CD1c-positive myeloid dendritic cell (primary cell): ENCODE measurements around the gene AQP9.
A peak's percentile ranks its signal among the peaks of the same experiment; 100 is the strongest.
"Not testable (repeated sequence)": the region's sequence is repeated elsewhere in the genome, so short reads cannot be mapped to it uniquely, and the experiment has no call there.

Source experiments
- DNase-seq: peaks from one replicate; pipeline ENCODE4 v3.0.0-alpha.2; 2016; ENCODE audit errors: extremely low spot score

The AQP9 gene

GRCh38 chr15:58179741-58180381 is 41.7 kb downstream of the AQP9 start:
- no peak for DNase-seq

GRCh38 chr15:58182460-58183163 is 44.4 kb downstream of the AQP9 start:
- peak; percentile 53 for DNase-seq

GRCh38 chr15:58185439-58185838 is 47.3 kb downstream of the AQP9 start:
- DNase-seq, result no peak

GRCh38 chr15:58189148-58189811 is 51.1 kb downstream of the AQP9 start:
- DNase-seq, result no peak

- DNase-seq, result no peak
These were observed 52.2 kb downstream of the AQP9 start for GRCh38 chr15:58190419-58190818.

- DNase-seq, result not testable (repeated sequence)
These were observed 55.5 kb downstream of the AQP9 start for GRCh38 chr15:58193636-58194035.

GRCh38 chr15:58200739-58201138 is 62.6 kb downstream of the AQP9 start:
- DNase-seq, result no peak

- DNase-seq, result no peak
These were observed 63.3 kb downstream of the AQP9 start for GRCh38 chr15:58201516-58201915.

- DNase-seq, result no peak
These were observed 65.4 kb downstream of the AQP9 start for GRCh38 chr15:58203537-58203936.

GRCh38 chr15:58206151-58206550 is 68.0 kb downstream of the AQP9 start:
- DNase-seq, result no peak

- not testable (repeated sequence) for DNase-seq
These were observed 70.0 kb downstream of the AQP9 start for GRCh38 chr15:58208217-58208616.

- DNase-seq, result peak; percentile 75
These were observed 70.9 kb downstream of the AQP9 start for GRCh38 chr15:58209007-58209481.

- DNase-seq, result not testable (repeated sequence)
These were observed 71.8 kb downstream of the AQP9 start for GRCh38 chr15:58210031-58210430.

- peak; percentile 28 for DNase-seq
These were observed 74.8 kb downstream of the AQP9 start for GRCh38 chr15:58212909-58213526.

- DNase-seq, result no peak
These were observed 75.6 kb downstream of the AQP9 start for GRCh38 chr15:58213587-58214338.

GRCh38 chr15:58214591-58215340 is 76.6 kb downstream of the AQP9 start:
- peak; percentile 16 for DNase-seq

- DNase-seq, result no peak
These were observed 79.3 kb downstream of the AQP9 start for GRCh38 chr15:58217460-58217859.

- peak; percentile 53 for DNase-seq
These were observed 83.5 kb downstream of the AQP9 start for GRCh38 chr15:58221591-58222241.

- no peak for DNase-seq
These were observed 84.5 kb downstream of the AQP9 start for GRCh38 chr15:58222679-58223078.

- no peak for DNase-seq
These were observed 85.3 kb downstream of the AQP9 start for GRCh38 chr15:58223432-58223831.
